GM21367 (cell line): ENCODE results near the gene MESD.
"Not testable (repeated sequence)": the region's sequence is repeated elsewhere in the genome, so short reads cannot be mapped to it uniquely, and the experiment has no call there.

Experiments
- ATAC-seq: cut with Tn5 transposase; IDR thresholded peaks from one replicate; pipeline ENCODE4 v1.9.1; 2021; ENCODE audit not compliant: unreplicated experiment

The MESD gene

DNA sequence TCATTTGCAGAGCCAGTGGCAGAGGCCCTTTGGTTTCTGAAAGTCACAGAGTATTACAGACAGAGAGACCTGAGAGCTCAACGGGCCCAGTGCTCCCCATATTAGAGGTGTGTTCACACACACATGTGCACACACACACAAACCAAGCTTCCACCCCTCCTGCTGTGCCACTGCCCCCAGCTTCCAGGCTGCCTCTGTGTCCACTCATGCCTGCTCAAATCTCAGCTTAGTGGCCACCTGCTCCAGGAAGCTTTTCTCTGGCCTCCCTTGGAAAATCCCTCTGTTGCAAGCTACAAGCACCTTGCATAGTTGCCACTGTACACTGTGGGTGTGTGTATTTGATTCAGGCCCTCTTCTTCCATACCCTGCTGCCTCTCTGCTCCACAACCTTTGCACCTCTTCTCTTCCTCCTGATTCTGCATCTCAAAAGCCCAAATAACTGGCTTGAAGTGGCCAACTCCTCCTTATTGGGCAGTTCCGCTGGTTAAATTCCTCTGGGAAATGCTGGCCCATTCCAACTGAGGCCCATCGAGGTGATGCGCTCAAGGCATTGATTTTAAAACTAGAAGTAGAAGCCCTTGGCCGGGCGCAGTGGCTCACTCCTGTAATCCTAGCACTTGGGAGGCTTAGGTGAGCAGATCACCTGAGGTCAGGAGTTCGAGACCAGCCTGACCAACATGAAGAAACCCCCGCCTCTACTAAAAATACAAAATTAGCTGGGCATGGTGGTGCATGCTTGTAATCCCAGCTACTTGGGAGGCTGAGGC lies 23.0 kb downstream of the MESD start:
- no peak for ATAC-seq

- not testable (repeated sequence) for ATAC-seq
Observed at GRCh38 chr15:80965454-80965853, 24.2 kb downstream of the MESD start.

DNA sequence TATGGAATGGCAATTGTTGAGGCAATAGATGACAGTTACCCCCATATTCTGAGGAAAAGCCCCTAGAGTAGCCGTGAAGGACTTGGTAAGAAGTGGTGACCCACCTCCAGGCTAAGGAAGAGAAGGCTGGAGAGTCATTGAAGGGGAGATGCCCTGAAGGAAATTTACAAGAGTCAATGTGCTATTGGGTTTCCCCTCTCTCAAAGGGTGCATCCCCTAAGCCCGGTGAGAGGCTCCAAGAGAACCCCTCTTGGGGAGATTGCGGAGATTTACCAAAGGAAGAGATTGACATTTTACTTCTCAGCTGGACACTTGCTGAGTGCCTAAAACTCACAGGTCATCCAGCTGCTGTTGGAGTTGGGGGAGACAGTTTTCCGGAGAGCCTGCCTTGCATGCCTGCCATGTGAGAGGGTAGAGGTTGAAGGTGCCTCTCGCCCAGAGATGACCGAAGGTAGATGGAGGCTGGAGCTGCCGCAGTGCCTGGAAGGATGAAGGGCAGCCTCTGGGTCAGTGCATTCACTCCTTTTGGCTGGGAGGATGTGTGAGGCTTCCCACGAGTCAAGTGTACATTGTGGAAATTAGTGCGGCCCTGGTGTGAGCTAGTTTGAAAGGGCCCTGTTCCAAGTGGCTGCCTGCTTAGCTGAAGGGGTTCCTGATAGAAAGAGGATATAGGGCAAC lies 30.7 kb downstream of the MESD start:
- ATAC-seq, result no peak

- ATAC-seq, result no peak
Observed at GRCh38 chr15:80957976-80958375, 31.6 kb downstream of the MESD start.

- ATAC-seq, result no peak
Observed at GRCh38 chr15:80957556-80957955, 32.1 kb downstream of the MESD start.

DNA sequence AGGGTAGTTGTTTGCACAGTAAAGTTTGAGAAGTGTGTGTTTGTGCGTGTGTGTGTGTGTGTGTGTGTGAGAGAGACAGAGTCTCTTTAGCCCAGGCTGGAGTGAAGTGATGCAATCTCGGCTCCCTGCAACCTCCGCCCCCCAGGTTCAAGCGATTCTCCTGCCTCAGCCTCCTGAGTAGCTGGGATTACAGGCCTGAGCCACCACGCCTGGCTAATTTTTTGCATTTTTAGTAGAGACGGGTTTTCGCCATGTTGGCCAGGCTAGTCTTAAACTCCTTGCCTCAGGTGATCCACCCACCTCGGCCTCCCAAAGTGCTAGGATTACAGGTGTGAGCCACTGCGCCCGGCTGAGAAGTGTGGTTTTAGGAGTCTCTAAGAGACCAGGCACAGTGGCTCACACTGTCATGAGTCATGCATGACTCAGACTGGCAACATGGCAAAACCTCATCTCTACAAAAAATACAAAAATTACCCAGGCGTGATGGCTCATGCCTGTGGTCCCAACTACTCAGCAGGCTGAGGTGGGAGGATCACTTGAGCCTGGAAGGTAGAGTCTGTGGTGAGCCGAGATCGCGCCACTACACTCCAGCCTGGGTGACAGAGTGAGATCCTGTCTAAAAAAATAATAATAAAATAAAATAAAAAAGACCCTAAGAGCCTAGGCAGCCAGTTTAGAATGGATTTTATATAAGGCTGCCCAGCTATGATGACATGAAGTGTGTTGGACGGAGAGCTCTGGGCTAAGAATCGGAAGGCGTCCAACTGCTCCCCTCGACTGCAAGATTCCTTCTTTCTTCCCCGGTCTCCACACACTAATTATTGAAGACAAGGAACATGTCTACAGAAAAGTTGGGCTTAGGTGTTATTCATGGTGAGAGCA lies 33.8 kb downstream of the MESD start:
- not testable (repeated sequence) for ATAC-seq

DNA sequence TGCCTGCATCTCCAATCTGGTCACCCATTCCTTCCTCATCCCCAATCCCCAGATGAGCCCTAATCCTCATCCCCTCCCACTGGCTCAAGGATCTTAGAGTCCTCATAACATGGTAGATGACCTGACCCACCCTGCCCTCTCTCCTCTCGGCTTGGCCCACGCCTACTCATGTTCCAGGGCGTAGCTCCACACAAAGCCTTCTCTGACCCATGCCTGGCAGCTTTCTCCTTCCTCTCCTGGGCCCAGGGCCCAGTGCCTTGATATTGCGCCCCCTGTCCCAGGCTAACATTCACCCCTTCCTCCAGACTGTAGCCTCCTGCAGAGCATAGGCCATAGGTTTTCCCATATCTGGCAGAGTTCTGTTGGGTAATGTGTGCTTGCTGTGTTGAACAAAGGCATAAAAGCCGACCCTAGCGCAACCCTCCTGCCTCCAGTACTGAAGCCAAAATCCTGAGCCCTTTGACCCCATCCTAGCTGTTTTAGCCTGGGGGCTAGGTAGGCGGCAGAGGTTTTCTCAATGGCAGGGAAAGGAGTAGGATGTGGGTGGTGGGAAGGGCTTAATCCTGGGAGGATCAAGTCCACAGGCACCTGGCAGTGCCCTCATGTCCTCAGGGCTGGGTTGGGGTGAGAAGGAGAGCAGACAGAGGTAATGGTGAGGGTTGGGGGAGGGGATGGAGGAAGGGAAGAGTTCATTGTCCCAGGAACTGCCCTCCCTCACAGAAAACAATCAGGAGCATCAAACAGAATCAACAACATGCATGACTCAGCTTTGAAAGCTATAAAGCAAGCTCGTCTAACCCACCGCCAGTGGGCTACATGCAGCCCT lies 35.5 kb downstream of the MESD start:
- ATAC-seq, result no peak

- no peak for ATAC-seq
Observed at GRCh38 chr15:80953001-80953952, 36.3 kb downstream of the MESD start.

GRCh38 chr15:80951941-80952340 lies 37.7 kb downstream of the MESD start:
- ATAC-seq, result no peak

DNA sequence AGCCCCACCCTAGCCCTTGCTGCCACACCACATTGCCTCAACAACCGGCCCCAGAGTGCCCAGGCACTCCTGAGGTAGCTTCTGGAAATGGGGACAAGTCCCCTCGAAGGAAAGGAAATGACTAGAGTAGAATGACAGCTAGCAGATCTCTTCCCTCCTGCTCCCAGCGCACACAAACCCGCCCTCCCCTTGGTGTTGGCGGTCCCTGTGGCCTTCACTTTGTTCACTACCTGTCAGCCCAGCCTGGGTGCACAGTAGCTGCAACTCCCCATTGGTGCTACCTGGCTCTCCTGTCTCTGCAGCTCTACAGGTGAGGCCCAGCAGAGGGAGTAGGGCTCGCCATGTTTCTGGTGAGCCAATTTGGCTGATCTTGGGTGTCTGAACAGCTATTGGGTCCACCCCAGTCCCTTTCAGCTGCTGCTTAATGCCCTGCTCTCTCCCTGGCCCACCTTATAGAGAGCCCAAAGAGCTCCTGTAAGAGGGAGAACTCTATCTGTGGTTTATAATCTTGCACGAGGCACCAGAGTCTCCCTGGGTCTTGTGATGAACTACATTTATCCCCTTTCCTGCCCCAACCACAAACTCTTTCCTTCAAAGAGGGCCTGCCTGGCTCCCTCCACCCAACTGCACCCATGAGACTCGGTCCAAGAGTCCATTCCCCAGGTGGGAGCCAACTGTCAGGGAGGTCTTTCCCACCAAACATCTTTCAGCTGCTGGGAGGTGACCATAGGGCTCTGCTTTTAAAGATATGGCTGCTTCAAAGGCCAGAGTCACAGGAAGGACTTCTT lies 39.1 kb downstream of the MESD start:
- ATAC-seq, result no peak

DNA sequence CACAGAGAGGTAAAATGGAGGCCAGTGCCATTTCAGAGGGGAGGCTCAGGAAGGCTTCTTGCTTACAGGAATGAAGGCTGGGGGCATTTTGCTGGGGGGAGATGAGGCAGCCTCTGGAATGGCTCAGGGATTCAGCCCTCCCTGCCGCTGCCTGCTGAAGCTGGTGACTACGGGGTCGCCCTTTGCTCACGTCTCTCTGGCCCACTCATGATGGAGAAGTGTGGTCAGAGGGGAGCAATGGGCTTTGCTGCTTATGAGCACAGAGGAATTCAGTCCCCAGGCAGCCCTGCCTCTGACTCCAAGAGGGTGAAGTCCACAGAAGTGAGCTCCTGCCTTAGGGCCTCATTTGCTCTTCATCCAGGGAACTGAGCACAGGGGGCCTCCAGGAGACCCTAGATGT lies 39.9 kb downstream of the MESD start:
- no peak for ATAC-seq

DNA sequence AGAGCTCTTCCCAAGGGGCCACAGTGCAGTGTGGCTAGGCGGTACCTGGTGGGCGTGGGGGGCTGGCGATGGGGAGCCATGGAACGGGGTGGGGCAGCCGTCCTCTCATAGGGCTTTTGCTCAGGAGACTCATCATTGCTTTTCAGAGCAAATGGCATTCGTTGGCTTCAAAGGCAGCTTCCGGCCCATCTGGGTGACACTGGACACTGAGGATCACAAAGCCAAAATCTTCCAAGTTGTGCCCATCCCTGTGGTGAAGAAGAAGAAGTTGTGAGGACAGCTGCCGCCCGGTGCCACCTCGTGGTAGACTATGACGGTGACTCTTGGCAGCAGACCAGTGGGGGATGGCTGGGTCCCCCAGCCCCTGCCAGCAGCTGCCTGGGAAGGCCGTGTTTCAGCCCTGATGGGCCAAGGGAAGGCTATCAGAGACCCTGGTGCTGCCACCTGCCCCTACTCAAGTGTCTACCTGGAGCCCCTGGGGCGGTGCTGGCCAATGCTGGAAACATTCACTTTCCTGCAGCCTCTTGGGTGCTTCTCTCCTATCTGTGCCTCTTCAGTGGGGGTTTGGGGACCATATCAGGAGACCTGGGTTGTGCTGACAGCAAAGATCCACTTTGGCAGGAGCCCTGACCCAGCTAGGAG lies 40.8 kb downstream of the MESD start:
- no peak for ATAC-seq

- ATAC-seq, result no peak
Observed at GRCh38 chr15:80946576-80946975, 43.0 kb downstream of the MESD start.

DNA sequence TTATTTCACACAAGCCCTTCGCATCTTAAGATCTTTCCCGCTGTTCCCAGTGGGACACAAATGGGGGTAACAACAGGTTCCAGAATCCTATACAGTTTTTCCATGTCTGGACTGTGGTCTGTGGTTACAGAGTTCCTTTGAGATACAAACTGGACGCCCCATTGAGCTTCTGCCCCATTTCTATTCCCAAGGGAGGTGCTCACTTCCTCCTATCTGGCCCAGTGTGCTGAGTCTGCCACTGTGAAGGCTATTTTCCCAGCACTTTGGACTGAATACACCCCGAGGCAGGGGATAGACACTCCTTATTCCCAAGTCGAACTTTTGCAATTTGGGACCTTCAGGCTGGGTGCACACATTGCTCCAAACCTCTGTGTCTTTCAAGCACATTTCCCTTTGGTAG lies 44.0 kb downstream of the MESD start:
- ATAC-seq, result no peak

GRCh38 chr15:80944818-80945217 lies 44.8 kb downstream of the MESD start:
- ATAC-seq, result no peak

GRCh38 chr15:80942746-80943565 lies 46.7 kb downstream of the MESD start:
- ATAC-seq, result no peak

GRCh38 chr15:80942266-80942665 lies 47.4 kb downstream of the MESD start:
- no peak for ATAC-seq

GRCh38 chr15:80940851-80941250 lies 48.8 kb downstream of the MESD start:
- ATAC-seq, result no peak
